ENCODE measurements around the gene TMC3.

The TMC3 gene

DNA sequence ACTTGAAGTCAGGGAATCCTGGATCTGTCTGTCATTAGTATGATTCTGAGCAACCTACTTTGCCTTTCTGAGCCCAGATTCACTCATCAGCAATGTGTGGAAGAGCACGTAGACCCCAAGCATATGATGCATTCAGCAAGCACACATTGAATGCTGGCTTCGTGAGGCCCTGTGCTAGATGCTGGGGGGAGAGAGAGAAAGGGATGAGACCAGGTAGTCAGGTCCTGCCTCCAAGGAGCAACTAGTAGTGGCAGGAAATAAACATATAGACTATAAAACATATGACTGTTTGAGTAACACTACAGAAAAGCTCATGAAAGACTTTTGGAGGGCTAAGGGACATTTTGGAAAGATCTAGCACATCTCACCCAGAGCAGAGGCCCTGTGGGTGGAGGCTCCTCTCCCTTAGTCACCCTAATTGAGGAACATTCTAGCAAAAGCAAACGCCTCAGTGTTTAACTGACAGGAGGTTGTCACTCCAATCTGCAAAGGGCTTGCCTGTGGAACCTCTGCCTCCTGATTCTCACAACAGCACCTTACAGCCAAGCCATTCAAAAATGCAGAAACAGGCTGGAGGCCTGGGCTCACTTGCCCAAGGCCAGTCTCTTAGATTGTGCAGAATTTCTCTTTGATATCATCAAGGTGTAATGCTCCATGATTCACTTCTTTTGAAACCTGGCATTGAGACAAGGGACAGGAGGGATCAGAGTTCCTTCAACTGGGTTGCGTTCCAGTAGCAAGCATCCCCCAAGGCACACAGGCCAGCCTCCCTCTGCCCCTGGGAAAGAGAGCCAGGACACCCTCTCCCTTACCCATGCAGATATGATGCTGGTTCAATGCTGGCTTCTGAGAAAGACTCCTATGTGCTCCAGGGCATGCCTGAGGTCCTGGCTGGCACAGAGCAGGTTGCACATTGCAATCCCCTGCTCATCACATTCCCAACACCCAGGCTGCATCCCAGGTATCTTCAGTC is 76.1 kb downstream of the TMC3 start:
- no peak for DNase-seq (ENCODE audit: low spot score)

DNA sequence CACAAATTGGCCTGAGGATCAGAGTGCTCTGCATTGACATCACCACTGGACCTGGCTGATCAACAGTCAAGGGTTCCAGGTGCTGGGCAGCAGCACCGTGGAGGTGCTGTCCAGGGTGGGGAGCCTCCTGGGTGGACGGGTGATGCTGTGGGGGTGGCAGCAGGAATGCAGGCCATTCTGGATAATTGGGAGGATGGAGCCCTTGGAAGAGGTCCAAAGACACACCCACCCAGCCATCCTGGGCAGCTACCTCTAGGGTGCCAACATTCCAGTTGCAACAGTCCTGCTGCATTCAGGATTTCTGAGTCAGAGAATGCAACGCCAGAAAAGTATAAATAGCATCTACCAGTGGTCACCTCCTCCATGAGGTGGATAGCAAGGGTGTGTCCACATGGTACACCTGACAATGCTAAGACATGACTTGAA is 76.9 kb downstream of the TMC3 start:
- DNase-seq (ENCODE audit: low spot score) = no peak

DNA sequence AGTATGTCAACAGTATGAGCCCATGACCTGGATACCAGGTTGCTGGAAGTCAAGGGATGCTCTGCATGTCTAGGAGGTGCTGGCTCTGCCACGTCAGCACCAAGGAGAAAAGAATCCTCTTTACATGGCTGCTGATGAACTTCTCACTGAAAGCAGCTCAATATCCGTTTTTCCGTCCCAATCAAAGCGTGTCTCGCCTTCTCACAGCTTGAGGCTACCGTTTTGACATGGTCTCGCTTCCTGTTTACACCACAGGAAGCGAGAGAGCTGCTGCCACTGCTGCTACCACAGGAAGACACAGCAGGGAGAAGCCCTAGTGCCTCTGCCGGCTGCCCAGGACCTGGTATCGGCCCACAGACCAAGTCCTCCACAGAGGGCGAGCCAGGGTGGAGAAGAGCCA is 77.3 kb downstream of the TMC3 start:
- DNase-seq (ENCODE audit: low spot score) = no peak

DNA sequence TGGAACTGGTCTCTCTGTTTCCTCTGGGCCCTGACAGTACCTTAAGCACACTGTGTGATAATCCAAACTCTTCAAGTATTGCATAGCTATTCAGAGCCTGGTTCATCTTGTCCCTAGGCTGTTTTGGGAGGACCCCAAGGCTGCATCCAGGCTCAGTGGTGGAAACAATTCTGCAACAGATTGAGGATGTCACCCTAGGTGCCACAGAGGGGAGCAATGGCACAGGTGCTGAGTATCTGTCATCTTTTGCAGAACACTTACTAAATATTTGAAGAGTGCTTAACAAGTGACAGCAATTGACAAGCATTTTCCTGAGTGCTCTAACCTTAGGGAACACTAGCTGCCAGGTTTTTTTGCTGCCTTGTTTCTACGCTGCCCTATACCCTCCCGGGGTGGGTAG is 77.8 kb downstream of the TMC3 start:
- no peak for DNase-seq (ENCODE audit: low spot score)

DNA sequence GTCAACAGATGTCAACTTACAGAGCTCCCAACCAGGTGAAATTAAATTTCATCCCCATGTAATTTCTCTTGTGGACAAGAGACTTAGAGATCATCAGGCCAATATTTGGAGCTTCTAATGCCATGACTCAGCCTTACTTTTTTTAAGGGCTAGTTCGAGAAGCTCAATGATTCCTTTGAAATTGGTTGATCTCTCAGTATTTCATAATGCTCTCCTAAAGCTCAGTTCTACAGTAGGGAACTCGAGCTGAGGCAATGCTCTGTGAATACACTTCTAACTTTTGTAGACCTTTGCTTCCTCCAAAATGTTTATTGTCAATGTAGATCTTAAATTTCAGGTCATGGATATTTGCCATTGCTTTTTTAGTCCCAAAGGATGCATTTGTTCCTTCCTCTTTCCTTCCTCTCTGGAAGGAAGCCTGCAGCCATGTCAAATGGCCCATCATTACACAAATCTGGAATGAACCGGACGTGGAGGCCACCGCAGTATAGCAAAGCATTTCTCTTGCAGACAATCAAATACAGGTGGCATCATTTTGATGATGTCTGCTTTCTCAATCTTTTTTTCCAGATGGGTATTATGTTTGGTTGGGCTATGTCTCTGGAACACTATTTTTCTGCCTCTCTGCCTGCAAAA is 78.4 kb downstream of the TMC3 start:
- DNase-seq (ENCODE audit: low spot score) = no peak

DNA sequence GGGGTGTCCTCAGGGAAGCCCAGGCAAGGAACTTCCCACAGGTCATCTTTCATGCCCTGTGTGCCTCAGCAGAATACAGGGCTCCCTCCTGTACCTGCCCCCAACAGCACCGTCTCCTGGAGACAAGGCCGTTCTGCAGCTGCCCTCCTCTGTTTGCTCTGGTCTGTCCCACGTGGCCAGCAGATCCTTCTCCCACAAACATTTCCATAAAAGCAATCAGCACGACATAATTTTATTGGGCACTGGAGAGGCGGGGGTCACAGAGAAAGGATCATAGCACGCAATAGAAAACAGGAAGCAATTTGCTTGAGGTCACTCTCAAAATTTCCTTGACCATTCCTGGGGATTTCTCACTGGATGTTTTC is 79.5 kb downstream of the TMC3 start:
- DNase-seq (ENCODE audit: low spot score) = no peak

DNA sequence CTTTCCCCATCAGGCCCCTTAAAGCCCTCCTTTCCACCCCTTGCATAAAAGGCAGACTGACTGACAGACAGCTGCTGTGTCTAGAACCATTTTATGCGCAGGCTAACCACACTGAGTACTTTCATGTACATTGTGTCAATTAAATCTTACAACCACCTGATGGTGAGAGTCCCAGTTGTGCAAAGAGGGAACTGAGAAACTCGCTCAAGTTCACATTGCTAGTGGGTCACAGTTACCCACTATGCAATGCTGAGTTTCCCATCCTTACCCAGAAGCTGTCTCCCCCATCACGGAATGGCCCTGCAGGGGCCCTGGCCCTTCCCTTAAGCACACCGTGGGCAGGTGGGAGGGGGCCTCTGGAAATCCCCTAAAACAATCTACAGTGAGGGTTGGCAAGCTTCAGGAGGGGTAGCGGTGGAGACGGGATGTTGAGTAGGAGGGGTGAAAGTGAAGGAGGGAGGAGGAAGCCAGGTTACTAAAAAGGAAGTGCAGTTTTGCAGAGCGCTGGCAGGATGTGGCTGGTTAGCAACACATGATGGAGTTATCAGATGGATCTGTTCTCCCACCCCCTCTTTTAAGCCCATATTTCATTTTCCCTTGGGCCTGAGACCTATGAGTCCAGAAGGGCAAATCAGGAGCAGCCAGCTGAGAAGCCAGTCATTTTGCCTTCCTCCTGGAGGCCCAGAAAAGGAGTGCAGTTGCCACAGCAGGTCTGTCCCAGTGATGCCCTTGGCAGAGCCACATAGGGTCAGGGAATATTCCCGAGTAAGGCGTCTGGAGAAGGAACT is 80.1 kb downstream of the TMC3 start:
- no peak for DNase-seq (ENCODE audit: low spot score)

DNA sequence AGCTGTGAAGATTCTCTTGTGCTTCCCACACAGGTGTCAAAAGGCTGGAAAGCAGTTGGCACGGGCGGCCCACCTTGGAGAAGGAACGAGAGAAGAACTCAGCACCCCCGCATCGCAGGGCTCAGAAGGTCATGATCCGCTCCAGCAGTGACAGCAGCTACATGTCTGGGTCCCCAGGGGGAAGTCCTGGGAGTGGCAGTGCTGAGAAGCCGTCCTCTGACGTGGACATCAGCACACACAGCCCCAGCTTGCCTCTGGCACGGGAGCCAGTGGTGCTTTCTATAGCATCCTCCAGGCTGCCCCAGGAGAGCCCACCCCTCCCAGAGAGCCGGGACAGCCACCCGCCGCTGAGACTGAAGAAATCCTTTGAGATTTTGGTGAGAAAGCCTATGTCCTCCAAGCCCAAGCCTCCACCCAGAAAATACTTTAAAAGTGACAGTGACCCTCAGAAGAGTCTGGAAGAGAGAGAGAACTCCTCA is 81.5 kb downstream of the TMC3 start:
- DNase-seq (ENCODE audit: low spot score) = no peak

DNA sequence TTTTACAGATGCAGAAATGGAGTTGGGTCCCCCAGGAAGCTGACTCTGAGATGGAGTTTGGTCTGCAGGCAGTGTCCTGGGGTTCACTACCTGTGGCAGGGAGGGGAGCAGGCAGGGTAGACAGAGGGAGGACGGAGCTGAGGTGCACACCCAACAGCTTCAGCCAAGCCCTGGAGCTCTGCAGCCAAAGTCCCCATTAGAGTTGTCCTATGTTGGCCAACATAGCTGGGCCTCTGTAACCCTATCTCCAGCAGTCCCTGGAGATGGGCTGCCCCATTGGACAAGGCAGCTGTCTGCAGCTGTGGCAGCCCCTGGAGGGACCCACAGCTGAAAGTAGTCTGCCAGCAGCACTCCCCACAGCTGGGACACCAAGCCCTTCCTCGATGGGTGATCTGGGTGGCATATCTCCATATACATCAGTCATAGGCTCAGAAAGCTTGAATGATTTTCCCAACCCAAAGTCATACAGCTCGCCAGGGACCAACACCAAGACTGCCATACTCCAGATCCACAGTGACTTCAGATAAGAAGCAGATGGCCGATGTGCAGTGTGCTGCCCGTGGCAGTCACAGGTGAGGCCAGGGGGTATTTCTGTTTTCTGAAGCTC is 82.0 kb downstream of the TMC3 start:
- DNase-seq (ENCODE audit: low spot score) = no peak

DNA sequence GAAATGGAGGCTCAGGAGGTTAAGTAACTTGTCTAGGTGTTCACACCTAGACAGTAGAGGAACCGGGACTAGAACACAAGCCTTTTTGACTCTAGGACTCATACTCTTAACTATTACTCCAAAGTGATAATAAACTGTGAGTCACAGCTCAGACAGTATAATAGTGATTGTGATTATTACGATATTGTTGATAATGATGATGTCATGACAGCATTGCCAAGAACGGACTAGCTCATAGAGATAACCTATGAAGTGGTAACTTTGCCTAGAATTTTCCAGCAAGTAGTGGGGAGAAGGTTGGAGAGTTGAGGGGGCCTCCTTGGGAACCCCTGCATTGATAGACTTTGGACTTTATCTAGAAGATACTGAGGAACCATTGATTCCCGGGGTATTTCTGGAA is 84.1 kb downstream of the TMC3 start:
- DNase-seq (ENCODE audit: low spot score) = no peak

DNA sequence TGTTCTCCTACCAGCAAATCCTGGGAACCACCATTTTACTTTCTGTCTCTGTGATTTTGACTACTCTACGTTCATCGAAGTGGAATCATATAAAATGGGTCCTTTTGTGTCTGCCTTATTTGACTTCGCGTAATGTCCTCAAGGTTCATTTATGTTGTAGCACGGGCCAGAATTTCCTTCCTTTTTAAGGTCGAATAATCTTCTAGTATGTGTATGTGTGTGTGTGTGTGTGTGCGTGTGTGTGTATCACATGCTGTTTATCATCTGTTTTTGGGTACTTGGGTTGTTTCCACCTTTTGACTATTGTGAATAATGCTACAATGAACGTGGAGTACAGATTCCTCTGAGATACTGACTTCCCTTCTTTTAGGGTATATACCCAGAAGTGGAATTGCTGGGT is 85.4 kb downstream of the TMC3 start:
- no peak for DNase-seq (ENCODE audit: low spot score)

DNA sequence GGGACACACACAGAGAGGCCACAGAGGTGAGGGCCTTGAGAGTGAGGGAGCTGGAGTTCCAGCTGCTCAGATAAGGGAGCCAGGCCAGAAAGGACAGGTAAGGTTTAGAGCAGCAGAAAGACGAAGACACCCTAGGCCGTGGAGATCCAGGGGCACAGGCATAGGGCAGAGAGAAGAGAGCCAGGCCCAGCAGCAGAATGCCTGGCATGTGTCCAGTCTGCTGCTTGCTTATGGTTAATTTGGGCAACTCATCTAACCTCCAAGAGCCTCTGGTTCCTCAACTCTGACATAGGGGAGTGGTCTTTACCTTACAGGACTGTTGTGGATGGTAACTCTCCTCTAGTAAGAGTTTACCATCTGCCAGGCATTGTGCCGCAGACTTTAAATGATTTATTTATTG is 86.0 kb downstream of the TMC3 start:
- DNase-seq (ENCODE audit: low spot score) = no peak

DNA sequence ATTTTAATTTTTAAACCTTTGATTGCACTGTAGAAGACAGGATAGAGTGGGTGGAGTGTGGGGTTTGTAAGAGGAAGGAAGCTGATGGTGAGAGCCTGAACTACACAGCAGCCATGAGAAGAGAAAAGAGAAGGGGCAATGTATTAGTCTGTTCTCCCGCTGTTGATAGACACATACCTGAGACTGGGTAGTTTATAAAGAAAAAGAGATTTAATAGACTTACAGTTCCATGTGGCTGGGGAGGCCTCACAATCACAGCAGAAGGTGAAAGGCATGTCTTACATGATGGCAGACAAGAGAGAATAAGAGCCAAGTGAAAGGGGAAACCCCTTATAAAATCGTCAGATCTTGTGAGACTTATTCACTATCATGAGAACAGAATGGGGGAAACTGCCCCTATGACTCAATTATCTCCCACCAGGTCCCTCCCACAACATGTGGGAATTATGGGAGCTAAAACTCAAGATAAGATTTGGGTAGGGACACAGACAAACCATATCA is 87.3 kb downstream of the TMC3 start:
- DNase-seq (ENCODE audit: low spot score) = no peak

DNA sequence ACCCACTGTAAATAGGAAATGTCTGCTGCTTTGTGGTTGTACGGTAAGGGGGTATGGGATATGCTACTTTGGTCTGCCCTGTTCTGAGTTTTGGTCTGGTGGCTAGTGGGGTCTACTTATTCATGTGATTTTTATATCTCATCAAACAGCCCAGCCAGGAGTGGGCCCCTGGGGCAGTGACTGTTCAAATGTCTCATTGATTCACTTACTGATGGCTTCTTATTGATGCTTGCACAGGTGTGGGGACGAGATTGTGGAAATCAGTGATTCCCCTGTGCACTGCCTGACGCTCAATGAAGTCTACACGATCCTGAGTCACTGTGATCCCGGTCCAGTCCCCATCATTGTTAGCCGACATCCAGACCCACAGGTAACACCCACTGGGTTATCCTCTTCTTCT is 88.6 kb downstream of the TMC3 start:
- no peak for DNase-seq (ENCODE audit: low spot score)

DNA sequence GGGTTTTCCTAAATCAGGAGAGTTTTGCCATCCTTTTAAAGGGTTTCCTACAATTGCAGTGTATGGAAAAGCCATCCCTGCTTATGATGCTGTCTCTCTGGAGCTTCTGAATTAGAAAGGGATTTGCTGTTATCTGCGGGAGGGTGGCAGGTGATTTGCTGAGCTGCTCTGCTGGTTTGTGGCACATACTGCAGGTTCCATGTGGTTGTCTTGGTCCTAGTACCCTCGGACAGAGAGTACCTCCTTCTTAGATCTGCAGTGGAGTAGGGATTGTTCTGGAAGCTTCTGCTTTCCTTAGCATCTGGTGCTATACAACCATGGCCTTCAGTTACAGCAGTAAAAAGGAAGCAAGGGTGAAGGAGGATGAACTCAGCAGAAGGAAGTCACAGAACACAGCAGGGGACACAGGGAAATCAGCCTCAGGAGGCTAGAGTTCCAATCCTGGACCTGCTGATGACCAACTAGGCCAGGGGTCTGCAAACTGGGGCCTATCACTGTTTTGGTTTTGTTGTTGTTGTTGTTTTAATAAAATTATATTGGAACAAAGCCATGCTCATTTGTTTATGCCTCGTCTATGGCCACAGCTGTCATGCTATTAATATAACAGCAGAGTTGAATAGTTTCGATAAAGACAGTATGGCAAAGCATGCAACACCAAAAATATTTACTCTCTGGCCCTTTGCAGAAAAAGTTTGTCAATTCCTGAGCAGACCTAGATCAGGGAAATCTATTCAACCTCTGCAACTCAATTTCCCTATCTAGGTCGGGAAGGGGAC is 89.6 kb downstream of the TMC3 start:
- no peak for DNase-seq (ENCODE audit: low spot score)

DNA sequence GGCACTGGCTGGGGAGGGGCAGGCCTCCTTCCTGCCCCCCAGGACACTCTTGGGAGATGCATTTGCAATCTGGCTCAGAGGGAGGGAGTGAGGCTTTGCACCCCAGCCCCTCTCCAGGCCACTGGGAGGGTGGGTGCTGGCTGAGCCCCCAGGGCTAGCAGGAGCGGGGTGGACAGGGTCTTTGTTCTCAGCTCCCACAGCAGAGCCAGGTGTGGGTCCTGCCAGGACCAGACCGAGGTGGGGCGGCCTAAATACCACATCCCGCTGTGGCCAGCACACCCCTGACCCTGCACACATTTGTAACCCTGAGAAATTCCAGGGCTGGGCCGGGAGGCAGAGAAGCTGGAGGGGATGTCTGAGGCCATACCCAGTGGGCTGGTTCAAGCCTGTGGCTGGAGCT is 91.1 kb downstream of the TMC3 start:
- DNase-seq (ENCODE audit: low spot score) = no peak

DNA sequence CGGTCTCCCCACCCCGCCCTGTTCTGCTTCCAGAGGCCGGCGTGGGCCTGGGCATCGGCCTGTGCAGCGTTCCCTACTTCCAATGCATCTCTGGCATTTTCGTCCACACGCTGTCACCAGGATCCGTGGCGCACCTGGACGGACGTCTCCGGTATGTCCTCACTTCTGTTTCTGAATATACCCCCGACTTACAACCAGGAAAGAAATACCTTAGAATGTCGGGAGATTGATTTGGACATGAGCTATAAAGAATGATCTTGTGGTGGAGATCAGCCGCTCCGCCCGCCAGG is 91.5 kb downstream of the TMC3 start:
- no peak for DNase-seq (ENCODE audit: low spot score)

DNA sequence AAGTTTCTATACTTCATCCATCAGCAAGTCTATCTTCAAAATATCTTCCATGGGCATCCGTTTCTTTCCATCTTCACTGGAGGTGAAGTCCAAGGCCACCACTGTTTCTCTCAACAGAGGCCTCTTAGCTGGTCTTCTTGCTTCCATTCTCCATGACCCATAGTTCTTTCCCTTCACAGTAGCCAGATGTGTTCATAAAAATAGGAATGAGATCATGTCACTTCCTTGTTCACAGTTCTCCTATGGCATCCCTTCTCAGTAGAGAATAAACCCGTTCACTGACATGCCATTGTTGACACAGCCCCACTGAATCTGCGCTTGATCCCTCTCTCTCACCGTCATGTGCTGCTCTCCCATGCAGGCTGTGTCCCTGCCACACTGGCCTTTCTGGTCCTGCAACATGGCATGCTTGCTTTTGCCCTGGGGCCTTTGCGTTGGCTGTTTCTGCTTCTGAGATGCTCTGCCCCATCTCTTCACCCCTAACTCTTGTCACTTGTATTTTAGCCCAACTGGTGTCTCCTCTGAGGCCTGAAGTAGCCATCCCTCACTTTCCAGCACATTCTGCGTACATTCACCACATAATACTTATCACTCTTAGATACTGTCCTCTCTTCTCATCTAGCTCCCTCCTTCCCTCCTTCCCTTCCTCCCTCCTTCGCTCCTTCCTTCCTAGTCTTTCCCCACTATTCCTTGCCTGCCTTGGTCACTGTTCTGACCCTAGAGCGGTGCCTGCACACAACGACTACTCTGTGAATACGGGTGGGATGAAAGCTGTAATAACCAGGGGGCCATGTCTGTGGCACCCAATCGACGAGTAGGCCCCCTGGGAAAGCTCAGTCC is 92.0 kb downstream of the TMC3 start:
- no peak for DNase-seq (ENCODE audit: low spot score)

DNA sequence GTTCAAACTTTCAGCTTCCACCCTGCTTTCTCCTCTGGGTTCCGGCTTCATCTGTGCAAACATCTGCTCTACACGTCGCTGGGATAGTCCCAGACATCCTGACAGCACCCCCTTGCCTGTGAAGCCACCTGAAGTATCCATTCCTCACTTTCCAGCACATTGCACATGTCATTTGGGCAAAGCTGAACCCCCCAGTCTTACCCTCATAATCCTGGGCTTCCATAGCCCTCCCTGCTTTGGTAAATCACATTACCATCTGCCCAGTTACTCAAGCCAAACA is 92.6 kb downstream of the TMC3 start:
- DNase-seq (ENCODE audit: low spot score) = no peak
